HCT116 (cell line): ENCODE results near the gene GRM2. TPM values are rescaled to one million over a fixed set of nuclear protein-coding genes. Genes with fewer than 3 reads are reported as not detected.

Experiments used
- ATAC-seq: fragments of 200-7000 bp; cut with Tn5 transposase; 2 replicates; pipeline ENCODE4 v1.9.1; 2020; ENCODE audit warnings: mild to moderate bottlenecking, moderate library complexity
- BruUV-seq: library from RNA; stranded (reverse); fragments of 400-500 nt; replicated peaks from 2 replicates; lab custom pipeline; 2021; lab: Mats Ljungman, UMichigan
- CTCF ChIA-PET: fragments of 300-600 bp; sonication (Branson Sonifier 250); formaldehyde crosslinking; loops from one replicate; lab custom pipeline; 2021; ENCODE audit warnings: antibody characterized with exemption; lab: Charles Lee
- POLR2A ChIA-PET: fragments of 300-600, 350-600 bp; sonication (Branson Sonifier 250); formaldehyde crosslinking; loops from one replicate; lab custom pipeline; 2021; ENCODE audit warnings: antibody characterized with exemption; lab: Charles Lee
- RAD21 ChIA-PET, 2 experiments: fragments of 300-600 bp; sonication (Branson Sonifier 250); formaldehyde crosslinking; loops; one replicate each; lab custom pipeline; 2023; ENCODE audit warnings: low total read pairs in 2 of 2; ENCODE audit not compliant: uncharacterized antibody in 2 of 2, unreplicated experiment in 2 of 2, low non-redundant PET in 1 of 2; lab: Charles Lee
- DNase-seq: peaks from one replicate; pipeline ENCODE4 v3.0.0-alpha.2; 2010; ENCODE audit warnings: low read depth, low spot score
- H2AFZ ChIP-seq: fragments of 200-600 bp; shearing (Covaris generic), sonication (generic); 2 replicates; pipeline ENCODE4 v1.6.1; 2017; ENCODE audit warnings: low read depth, mixed run types, mixed read lengths, antibody characterized with exemption, low read length; ENCODE audit not compliant: poor library complexity, severe bottlenecking
- H3K27ac ChIP-seq: 2 replicates; pipeline ENCODE4 v1.5.1; 2012; ENCODE audit warnings: low read depth, low read length
- H3K27me3 ChIP-seq: fragments of 200-600 bp; sonication (generic); 2 replicates; pipeline ENCODE4 v1.6.1; 2016; ENCODE audit warnings: mixed run types, low read length, mixed read lengths; ENCODE audit not compliant: insufficient read depth
- H3K36me3 ChIP-seq, 2 experiments: fragments of 200-500 bp in 1 of 2; fragments of 200-600 bp in 1 of 2; sonication (Bioruptor generic) in 1 of 2; sonication (generic) in 1 of 2; 2 replicates each; pipeline versions ENCODE4 v1.5.1 to v1.6.1; 2014 to 2016; ENCODE audit warnings: low read length in 2 of 2, inconsistent platforms in 1 of 2, mixed read lengths in 1 of 2, mixed run types in 1 of 2; ENCODE audit not compliant: insufficient read depth in 2 of 2, control insufficient read depth in 1 of 2
- H3K4me1 ChIP-seq, 2 experiments: fragments of 200-600 bp in 1 of 2; sonication (generic) in 1 of 2; 2 replicates each; pipeline versions ENCODE4 v1.5.1 to v1.6.1; 2012 to 2017; ENCODE audit warnings: low read length in 2 of 2, inconsistent platforms in 1 of 2, mild to moderate bottlenecking in 1 of 2, mixed read lengths in 1 of 2, mixed run types in 1 of 2, moderate library complexity in 1 of 2; ENCODE audit not compliant: insufficient read depth in 2 of 2, control insufficient read depth in 1 of 2
- H3K4me2 ChIP-seq: fragments of 200-600 bp; sonication (generic); 2 replicates; pipeline ENCODE4 v1.6.1; 2017; ENCODE audit warnings: mixed run types, low read length, mixed read lengths
- H3K4me3 ChIP-seq, 2 experiments: fragments of 200-600 bp in 1 of 2; sonication (generic) in 1 of 2; replicated peaks in 1 of 2; 2 replicates each; pipeline ENCODE4 v1.5.1; 2011 to 2016; ENCODE audit warnings: low read length in 2 of 2, control low read depth in 1 of 2, low read depth in 1 of 2, mild to moderate bottlenecking in 1 of 2, mixed read lengths in 1 of 2, mixed run types in 1 of 2
- H3K79me2 ChIP-seq: fragments of 200-600 bp; sonication (generic); 2 replicates; pipeline ENCODE4 v1.6.1; 2017; ENCODE audit warnings: mild to moderate bottlenecking, mixed run types, low read length, moderate library complexity, mixed read lengths; ENCODE audit not compliant: insufficient read depth
- H3K9ac ChIP-seq: fragments of 200-600 bp; sonication (generic); 2 replicates; pipeline ENCODE4 v1.6.1; 2016; ENCODE audit warnings: low read length, mixed read lengths
- H3K9me2 ChIP-seq: fragments of 200-600 bp; sonication (generic), shearing (Covaris generic); 2 replicates; pipeline ENCODE4 v1.6.1; 2017; ENCODE audit warnings: mixed run types, mild to moderate bottlenecking, moderate library complexity; ENCODE audit not compliant: insufficient read depth
- H3K9me3 ChIP-seq, 2 experiments: fragments of 200-500 bp in 1 of 2; fragments of 200-600 bp in 1 of 2; sonication (Bioruptor generic) in 1 of 2; sonication (generic) in 1 of 2; 2 replicates each; pipeline ENCODE4 v1.6.1; 2014 to 2017; ENCODE audit warnings: low read length in 2 of 2, mixed read lengths in 2 of 2, inconsistent platforms in 1 of 2, low read depth in 1 of 2, mild to moderate bottlenecking in 1 of 2, mixed run types in 1 of 2, moderate library complexity in 1 of 2; ENCODE audit not compliant: control insufficient read depth in 1 of 2, insufficient read depth in 1 of 2
- H4K20me1 ChIP-seq: fragments of 200-600 bp; sonication (generic), shearing (Covaris generic); 2 replicates; pipeline ENCODE4 v1.6.1; 2017; ENCODE audit warnings: mixed run types, mild to moderate bottlenecking, moderate library complexity; ENCODE audit not compliant: insufficient read depth
- CBX3 ChIP-seq: IDR thresholded peaks from 2 replicates; pipeline ENCODE4 v1.6.1; 2012; ENCODE audit warnings: low read depth
- FOSL1 ChIP-seq: IDR thresholded peaks from 2 replicates; pipeline ENCODE4 v1.6.1; 2012; ENCODE audit warnings: low read depth
- JUND ChIP-seq: IDR thresholded peaks from 2 replicates; pipeline ENCODE4 v1.6.1; 2012
- REST ChIP-seq: IDR thresholded peaks from 2 replicates; pipeline ENCODE4 v1.6.1; 2012; ENCODE audit warnings: low read depth
- SIN3A ChIP-seq: IDR thresholded peaks from 2 replicates; pipeline ENCODE4 v1.6.1; 2012; ENCODE audit warnings: low read depth
- ZBTB33 ChIP-seq: IDR thresholded peaks from 2 replicates; pipeline ENCODE4 v1.6.1; 2011; ENCODE audit warnings: mild to moderate bottlenecking, low read length, moderate library complexity; ENCODE audit not compliant: insufficient replicate concordance; ENCODE audit errors: extremely low read depth
- intact Hi-C: fragments of 100-400 bp; cut with micrococcal nuclease; formaldehyde crosslinking; loops from 2 replicates; pipeline ENCODE4 v1.10.0; 2022
- total RNA-seq: library from RNA; stranded (reverse); gene quantifications from one replicate; pipeline ENCODE4 v1.2.1, GENCODE V29; 2021; ENCODE audit not compliant: unreplicated experiment
- TF ChIP-seq, protein P1 (sequence below), 3 experiments: fragments of 200-600 bp in 1 of 3; sonication (generic) in 1 of 3; IDR thresholded peaks in 2 of 3; conservative IDR thresholded peaks in 1 of 3; 2 replicates each; pipeline ENCODE4 v1.5.1; 2012 to 2017; ENCODE audit warnings: low read depth in 2 of 3, low read length in 2 of 3, antibody characterized with exemption in 1 of 3, borderline replicate concordance in 1 of 3, control low read depth in 1 of 3, mild to moderate bottlenecking in 1 of 3, mixed read lengths in 1 of 3, mixed run types in 1 of 3, moderate library complexity in 1 of 3; ENCODE audit not compliant: insufficient read depth in 1 of 3

Gene GRM2
- total RNA-seq, 1 experiment from 2014 or later, result 0.32 TPM

- H2AFZ ChIP-seq, result no peak overlapping the region
- no peak overlapping the region for H3K27ac ChIP-seq
- ATAC-seq (no peak), DNase-seq (no peak)
- H3K36me3 ChIP-seq, result peaks cover 8 to 13% of the 10 kb centered on the region in 2 experiments; a peak in 3 of 4 replicates
- H3K4me2 ChIP-seq, result no peak overlapping the region
- CTCF ChIA-PET, result interaction anchor here (0.6 to 4.2 kb wide), 15 partner anchors 9 to 1081 kb away, joined by 3 to 98 read pairs (median 4); partner anchors contain the start of genes DCAF1 and MANF
- no TSS peak for BruUV-seq
- TF ChIP-seq ZBTB33, result no peak
- no peak for TF ChIP-seq REST
- no peak for TF ChIP-seq JUND
- no peak for TF ChIP-seq SIN3A
- no peak for TF ChIP-seq CBX3
- TF ChIP-seq FOSL1, result no peak
- TF ChIP-seq, protein P1, sequence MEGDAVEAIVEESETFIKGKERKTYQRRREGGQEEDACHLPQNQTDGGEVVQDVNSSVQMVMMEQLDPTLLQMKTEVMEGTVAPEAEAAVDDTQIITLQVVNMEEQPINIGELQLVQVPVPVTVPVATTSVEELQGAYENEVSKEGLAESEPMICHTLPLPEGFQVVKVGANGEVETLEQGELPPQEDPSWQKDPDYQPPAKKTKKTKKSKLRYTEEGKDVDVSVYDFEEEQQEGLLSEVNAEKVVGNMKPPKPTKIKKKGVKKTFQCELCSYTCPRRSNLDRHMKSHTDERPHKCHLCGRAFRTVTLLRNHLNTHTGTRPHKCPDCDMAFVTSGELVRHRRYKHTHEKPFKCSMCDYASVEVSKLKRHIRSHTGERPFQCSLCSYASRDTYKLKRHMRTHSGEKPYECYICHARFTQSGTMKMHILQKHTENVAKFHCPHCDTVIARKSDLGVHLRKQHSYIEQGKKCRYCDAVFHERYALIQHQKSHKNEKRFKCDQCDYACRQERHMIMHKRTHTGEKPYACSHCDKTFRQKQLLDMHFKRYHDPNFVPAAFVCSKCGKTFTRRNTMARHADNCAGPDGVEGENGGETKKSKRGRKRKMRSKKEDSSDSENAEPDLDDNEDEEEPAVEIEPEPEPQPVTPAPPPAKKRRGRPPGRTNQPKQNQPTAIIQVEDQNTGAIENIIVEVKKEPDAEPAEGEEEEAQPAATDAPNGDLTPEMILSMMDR (IDR thresholded peaks at IDR 0.05 in 2 of 3, conservative IDR thresholded peaks at IDR 0.05 in 1 of 3; ENCODE audit: borderline replicate concordance in 1 of 3, insufficient read depth in 1 of 3, low read depth in 2 of 3, low read length in 2 of 3), result no peak
- POLR2A ChIA-PET, result interaction anchor here (0.6 to 1.3 kb wide), 4 partner anchors 11 to 182 kb away, joined by 3 to 8 read pairs (median 4); partner anchors contain the start of gene DCAF1
- no peaks in the 10 kb centered on the region for H3K9me2 ChIP-seq
- peaks cover 6 to 11% of the 10 kb centered on the region in 2 experiments for H3K4me1 ChIP-seq
- H3K4me3 ChIP-seq, result no peak overlapping the region
- H4K20me1 ChIP-seq, result no peaks in the 10 kb centered on the region
- H3K27me3 ChIP-seq, result no peaks in the 10 kb centered on the region
- RAD21 ChIA-PET, result interaction anchor here (0.6 to 1.9 kb wide), 7 partner anchors 13 to 183 kb away, joined by 3 to 19 read pairs (median 4); partner anchors contain the start of gene DCAF1 (in 2 of the 2)
- no peak overlapping the region for H3K9ac ChIP-seq
- no peaks in the 10 kb centered on the region for H3K79me2 ChIP-seq
- intact Hi-C loops, result loop anchor here (1.0 to 5.0 kb wide), 3 partner anchors 40 to 292 kb away; partner anchors contain the start of gene RBM15B
- no peaks in the 10 kb centered on the region for H3K9me3 ChIP-seq
Measured at GRCh38 chr3:51682526-51682925, 24.3 kb upstream of the GRM2 start.
